ENCODE results near the gene LAMA3. TPM values are rescaled to one million over a fixed set of nuclear protein-coding genes. Genes with fewer than 3 reads are reported as not detected.

LAMA3 gene
- total RNA-seq, 4 donors from 2014 or later: 14.9 to 81.4 (median 69.3) TPM

DNA sequence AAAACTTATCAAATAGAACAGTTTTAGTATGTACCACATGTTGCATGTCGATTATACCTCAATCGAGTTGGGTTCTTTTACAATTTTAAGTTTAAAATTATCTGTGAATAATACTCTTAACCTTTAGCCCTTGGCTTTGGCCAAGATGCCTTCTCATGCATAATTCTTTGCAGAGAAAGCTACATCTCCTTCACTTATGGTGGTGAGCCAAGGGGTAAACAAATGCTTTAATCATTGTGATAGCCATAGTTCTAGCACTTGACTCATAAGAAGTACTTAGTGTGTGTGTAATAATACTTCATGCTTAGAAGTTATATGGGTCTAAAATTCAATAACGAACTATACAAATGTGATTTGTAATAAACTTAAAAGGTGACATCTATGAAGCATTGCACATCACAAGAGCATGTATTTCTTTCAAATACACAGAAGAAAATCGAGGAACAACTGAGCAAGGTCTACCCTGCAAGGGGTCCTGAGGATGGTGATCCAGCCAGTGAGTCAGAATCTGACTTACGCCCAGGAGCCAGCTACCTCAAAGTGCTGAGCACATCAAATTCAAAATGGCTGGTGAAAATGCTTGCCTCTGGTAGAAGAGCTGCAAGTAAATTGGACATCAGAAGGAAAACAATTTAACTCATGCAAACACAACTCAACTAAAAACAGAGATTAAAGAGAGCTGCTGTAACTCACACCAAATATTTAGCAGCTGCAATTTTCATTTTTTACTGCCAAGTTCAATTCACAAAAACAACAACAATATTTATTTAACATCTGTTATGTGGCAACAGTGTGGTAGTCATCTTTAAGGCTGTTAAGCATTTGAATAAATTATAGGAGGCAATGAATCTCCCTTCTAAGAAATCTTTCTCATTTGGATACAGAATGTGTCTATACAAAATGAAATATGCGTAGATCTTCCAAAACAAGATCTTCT is 301.5 kb downstream of the LAMA3 start:
- no peak overlapping the region for H3K27ac ChIP-seq
- TF ChIP-seq, protein P1, sequence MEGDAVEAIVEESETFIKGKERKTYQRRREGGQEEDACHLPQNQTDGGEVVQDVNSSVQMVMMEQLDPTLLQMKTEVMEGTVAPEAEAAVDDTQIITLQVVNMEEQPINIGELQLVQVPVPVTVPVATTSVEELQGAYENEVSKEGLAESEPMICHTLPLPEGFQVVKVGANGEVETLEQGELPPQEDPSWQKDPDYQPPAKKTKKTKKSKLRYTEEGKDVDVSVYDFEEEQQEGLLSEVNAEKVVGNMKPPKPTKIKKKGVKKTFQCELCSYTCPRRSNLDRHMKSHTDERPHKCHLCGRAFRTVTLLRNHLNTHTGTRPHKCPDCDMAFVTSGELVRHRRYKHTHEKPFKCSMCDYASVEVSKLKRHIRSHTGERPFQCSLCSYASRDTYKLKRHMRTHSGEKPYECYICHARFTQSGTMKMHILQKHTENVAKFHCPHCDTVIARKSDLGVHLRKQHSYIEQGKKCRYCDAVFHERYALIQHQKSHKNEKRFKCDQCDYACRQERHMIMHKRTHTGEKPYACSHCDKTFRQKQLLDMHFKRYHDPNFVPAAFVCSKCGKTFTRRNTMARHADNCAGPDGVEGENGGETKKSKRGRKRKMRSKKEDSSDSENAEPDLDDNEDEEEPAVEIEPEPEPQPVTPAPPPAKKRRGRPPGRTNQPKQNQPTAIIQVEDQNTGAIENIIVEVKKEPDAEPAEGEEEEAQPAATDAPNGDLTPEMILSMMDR (IDR thresholded peaks at IDR 0.05): no peak
- TF ChIP-seq POLR2A (IDR thresholded peaks at IDR 0.05): no peak
- no peaks in the 10 kb centered on the region for H3K4me1 ChIP-seq
- no peaks in the 10 kb centered on the region for H3K36me3 ChIP-seq
- DNase-seq: no peak
- no peaks in the 10 kb centered on the region for H3K27me3 ChIP-seq
- no peaks in the 10 kb centered on the region for H3K9me3 ChIP-seq
- no peak overlapping the region for H3K4me3 ChIP-seq

DNA sequence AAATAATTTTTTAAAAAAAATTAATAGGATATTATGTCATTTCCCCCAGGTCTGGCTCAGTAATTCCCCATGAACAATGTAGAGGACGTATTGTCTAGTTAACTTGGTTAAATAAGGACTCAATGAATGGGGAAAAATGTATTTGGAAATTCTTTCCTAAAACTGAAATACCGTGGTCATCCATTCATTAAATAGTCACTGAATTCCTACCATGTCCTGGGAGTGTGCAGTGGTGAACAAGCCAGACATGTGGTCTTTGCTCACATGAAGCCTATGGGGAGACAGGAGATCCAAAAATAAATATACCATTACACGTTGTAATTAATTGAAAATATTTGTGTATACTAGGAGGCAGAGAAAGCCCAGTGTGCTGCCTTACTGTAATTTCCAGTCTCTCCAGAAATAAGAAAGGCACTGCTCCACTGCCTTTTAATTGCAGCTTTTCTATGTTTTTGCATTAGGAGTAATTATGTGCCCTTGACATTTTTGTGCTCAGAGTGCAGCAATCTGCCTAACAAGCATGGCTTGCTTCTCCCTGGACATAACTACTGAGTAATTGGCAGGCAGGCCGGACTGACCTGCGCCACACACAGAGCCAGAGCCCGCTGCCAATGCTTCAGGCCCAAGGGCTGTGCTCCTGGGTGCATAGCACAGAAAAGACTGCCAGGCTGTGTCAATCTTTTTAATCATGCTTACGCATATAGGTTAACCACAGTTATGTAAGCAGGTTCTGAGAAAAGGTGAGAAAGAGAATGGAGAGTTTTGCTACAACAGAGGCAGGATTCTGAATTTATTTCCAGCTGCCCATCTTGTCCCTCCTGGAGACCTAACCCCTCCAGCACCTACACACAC is 303.1 kb downstream of the LAMA3 start:
- Histone ChIP-seq H3K4me3 (peak overlapping the region in 2 of 4 donors; percentile 2 to 6), H3K27me3 (no peaks in the 10 kb centered on the region), H3K36me3 (no peaks in the 10 kb centered on the region), H3K27ac (peak overlapping the region; percentile 36 to 63 (median 62)), H3K9me3 (no peaks in the 10 kb centered on the region), H3K4me1 (no peaks in the 10 kb centered on the region)
- TF ChIP-seq, protein P1 (IDR thresholded peaks at IDR 0.05): no peak
- peak in 1 of 2 donors; percentile 18 for TF ChIP-seq POLR2A (IDR thresholded peaks at IDR 0.05)
- DNase-seq: peak in 2 of 3 donors; percentile 42 to 66

DNA sequence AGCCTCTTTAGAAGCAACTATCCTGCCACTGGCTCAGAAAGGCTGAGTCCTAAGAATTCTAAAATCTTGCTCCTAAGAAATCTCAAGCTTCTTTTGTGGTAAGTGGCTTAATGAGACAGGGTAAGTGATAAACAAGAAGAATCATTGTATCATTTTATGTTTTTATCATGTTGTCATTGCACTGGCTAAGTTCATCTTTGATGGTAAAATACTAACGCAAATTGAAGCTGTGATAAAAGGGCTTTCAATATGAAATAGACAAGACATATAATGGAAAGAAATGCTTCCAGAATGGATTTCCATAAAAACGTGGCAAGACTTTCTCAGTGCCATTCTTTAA is 303.7 kb downstream of the LAMA3 start:
- H3K4me1 ChIP-seq: no peaks in the 10 kb centered on the region
- H3K4me3 ChIP-seq: peak overlapping the region in 2 of 4 donors; percentile 2 to 6
- H3K27ac ChIP-seq: peak overlapping the region; percentile 36 to 63 (median 62)
- no peak for DNase-seq
- no peaks in the 10 kb centered on the region for H3K9me3 ChIP-seq
- TF ChIP-seq POLR2A (IDR thresholded peaks at IDR 0.05): no peak
- TF ChIP-seq, protein P1 (IDR thresholded peaks at IDR 0.05): no peak
- H3K36me3 ChIP-seq: no peaks in the 10 kb centered on the region
- H3K27me3 ChIP-seq: no peaks in the 10 kb centered on the region

DNA sequence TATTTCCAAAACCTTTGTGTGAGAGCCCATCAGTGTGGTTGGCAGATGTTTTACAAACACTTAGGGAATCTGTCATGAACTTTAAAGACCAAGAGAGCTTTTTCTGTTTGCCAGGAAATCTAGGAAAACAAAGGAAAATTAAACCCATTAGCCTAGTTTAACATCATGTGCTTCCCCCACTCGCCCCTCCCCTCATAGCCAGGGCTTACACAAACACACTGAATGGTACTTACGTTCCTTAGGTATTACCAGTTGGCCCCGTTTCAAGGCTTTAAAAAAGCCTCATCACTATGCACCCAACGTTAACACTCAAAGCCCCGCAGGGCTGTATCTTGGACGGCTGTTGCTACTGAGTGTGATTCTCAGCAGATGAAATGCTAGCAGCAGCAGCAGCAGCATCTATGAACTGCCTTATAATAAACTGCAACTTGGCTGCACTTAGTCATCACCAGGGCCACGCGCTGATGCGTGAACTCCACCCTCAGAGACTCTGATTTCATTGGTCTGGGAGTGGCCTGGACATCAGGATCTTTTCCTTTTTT is 305.2 kb downstream of the LAMA3 start:
- Histone ChIP-seq H3K27me3 (no peaks in the 10 kb centered on the region), H3K36me3 (no peaks in the 10 kb centered on the region), H3K9me3 (no peaks in the 10 kb centered on the region), H3K27ac (peak overlapping the region; percentile 10 to 63 (median 46)), H3K4me3 (peak overlapping the region in 1 of 4 donors; percentile 18), H3K4me1 (no peaks in the 10 kb centered on the region)
- peak in 1 of 3 donors; percentile 74 for DNase-seq
- TF ChIP-seq, protein P1 (IDR thresholded peaks at IDR 0.05): no peak
- no peak for TF ChIP-seq POLR2A (IDR thresholded peaks at IDR 0.05)

DNA sequence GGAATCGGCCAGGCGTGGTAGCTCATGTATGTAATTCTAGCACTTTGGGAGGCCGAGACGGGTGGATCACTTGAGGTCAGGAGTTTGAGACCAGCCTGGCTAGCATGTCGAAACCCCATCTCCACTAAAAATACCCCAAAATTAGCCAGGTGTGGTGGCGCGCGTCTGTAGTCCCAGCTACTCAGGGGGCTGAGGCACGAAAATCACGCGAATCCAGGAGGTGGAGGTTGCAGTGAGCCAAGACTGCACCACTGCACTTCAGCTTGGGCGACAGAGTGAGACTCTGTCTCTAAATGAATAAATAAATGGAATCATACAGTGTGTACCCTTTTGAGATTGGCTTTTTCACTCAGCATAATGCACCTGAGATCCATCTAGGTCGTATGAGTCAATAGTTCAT is 305.9 kb downstream of the LAMA3 start:
- TF ChIP-seq POLR2A (IDR thresholded peaks at IDR 0.05): no peak
- TF ChIP-seq, protein P1 (IDR thresholded peaks at IDR 0.05): no peak
- DNase-seq: no peak
- Histone ChIP-seq H3K27me3 (no peaks in the 10 kb centered on the region), H3K4me1 (no peaks in the 10 kb centered on the region), H3K36me3 (no peaks in the 10 kb centered on the region), H3K4me3 (no peak overlapping the region), H3K27ac (no peak overlapping the region), H3K9me3 (no peaks in the 10 kb centered on the region)

Data from Peyer's patch (tissue), 4 donors.